ENCODE data around the gene ARVCF.

GRCh38 chr22:19974268-19974861 is 42.3 kb downstream of the ARVCF start:
- TF ChIP-seq EZH2 (IDR thresholded peaks at IDR 0.05; ENCODE audit: low read depth): no peak
- TF ChIP-seq CTCF (conservative IDR thresholded peaks at IDR 0.05): no peak
